ENCODE data around the gene ADCYAP1R1. TPM values are rescaled to one million over a fixed set of nuclear protein-coding genes. Genes with fewer than 3 reads are reported as not detected.

Gene ADCYAP1R1
- total RNA-seq, 4 donors from 2014 or later, result 3.1 to 22.0 (median 6.7) TPM

DNA sequence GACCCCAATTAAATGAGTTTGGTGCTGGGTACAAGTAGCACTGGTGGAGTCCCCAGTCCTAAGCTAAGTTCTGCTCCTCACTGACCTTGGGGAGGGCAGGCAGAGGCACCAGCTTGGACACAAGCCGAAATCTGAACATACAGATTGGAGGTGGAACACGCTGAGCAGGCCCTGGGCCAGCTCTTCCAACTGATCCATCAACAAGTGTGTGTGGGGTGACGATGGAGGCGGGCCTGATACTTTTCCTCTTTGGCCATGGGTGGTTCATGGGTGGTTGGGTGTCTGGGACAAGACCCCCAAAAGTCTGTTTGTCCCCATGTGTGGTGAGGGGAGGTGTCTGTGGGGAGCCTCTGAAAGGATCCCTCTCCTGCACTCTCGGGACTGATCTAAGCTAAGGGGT, 1.9 kb downstream of the ADCYAP1R1 start:
- intact Hi-C loops (cut with DNase I; ENCODE audit: low total_unique reads), result no loop called here
- H3K27ac ChIP-seq, result no peak overlapping the region
- TF ChIP-seq, protein P1, sequence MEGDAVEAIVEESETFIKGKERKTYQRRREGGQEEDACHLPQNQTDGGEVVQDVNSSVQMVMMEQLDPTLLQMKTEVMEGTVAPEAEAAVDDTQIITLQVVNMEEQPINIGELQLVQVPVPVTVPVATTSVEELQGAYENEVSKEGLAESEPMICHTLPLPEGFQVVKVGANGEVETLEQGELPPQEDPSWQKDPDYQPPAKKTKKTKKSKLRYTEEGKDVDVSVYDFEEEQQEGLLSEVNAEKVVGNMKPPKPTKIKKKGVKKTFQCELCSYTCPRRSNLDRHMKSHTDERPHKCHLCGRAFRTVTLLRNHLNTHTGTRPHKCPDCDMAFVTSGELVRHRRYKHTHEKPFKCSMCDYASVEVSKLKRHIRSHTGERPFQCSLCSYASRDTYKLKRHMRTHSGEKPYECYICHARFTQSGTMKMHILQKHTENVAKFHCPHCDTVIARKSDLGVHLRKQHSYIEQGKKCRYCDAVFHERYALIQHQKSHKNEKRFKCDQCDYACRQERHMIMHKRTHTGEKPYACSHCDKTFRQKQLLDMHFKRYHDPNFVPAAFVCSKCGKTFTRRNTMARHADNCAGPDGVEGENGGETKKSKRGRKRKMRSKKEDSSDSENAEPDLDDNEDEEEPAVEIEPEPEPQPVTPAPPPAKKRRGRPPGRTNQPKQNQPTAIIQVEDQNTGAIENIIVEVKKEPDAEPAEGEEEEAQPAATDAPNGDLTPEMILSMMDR (IDR thresholded peaks at IDR 0.05), result no peak
- TF ChIP-seq POLR2A (IDR thresholded peaks at IDR 0.05), result no peak

GRCh38 chr7:31054608-31055278, 2.6 kb downstream of the ADCYAP1R1 start:
- Histone ChIP-seq H3K9me3 (no peaks in the 10 kb centered on the region), H3K4me1 (peaks cover 0 to 3% of the 10 kb centered on the region in 2 donors), H3K4me3 (no peak overlapping the region), H3K27ac (no peak overlapping the region), H3K36me3 (no peaks in the 10 kb centered on the region), H3K27me3 (peaks cover 0 to 3% of the 10 kb centered on the region in 2 donors)
- TF ChIP-seq, protein P1 (IDR thresholded peaks at IDR 0.05), result no peak
- TF ChIP-seq POLR2A (IDR thresholded peaks at IDR 0.05), result no peak
- intact Hi-C loops (cut with DNase I; ENCODE audit: low total_unique reads), result no loop called here
- DNase-seq, result no peak

More for the DNA sequence above, 1.9 kb downstream of the ADCYAP1R1 start:
- no peak for DNase-seq
- Histone ChIP-seq H3K4me1 (peaks cover 0 to 3% of the 10 kb centered on the region in 2 donors), H3K27me3 (peaks cover 0 to 3% of the 10 kb centered on the region in 2 donors), H3K4me3 (peak overlapping the region in 1 of 2 donors; percentile 24), H3K9me3 (no peaks in the 10 kb centered on the region), H3K36me3 (no peaks in the 10 kb centered on the region)

DNA sequence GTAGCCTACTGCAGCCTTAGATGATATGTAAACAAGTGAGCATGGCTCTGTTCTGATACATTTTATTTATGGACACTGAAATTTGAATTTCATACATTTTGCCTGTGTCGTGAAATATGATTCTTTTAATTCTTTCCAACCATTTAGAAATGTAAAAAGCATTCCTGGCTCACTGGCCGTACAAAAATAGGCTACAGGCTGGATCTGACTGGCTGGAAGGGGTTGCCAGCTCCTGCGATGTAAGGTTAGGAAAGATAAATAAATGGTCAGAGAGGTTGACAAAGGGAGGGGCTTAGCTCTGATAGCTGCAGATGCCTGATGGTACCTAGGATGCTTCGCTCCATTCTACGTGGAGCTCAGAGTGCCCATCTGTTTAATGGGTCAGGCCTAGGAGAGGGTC, 3.4 kb downstream of the ADCYAP1R1 start:
- intact Hi-C loops (cut with DNase I; ENCODE audit: low total_unique reads), result no loop called here
- H3K4me3 ChIP-seq, result no peak overlapping the region
- no peak overlapping the region for H3K27ac ChIP-seq
- no peaks in the 10 kb centered on the region for H3K9me3 ChIP-seq
- TF ChIP-seq POLR2A (IDR thresholded peaks at IDR 0.05), result no peak
- TF ChIP-seq, protein P1 (IDR thresholded peaks at IDR 0.05), result no peak
- peaks cover 0 to 3% of the 10 kb centered on the region in 2 donors for H3K27me3 ChIP-seq
- peaks cover 0 to 3% of the 10 kb centered on the region in 2 donors for H3K4me1 ChIP-seq
- DNase-seq, result no peak
- no peaks in the 10 kb centered on the region for H3K36me3 ChIP-seq

DNA sequence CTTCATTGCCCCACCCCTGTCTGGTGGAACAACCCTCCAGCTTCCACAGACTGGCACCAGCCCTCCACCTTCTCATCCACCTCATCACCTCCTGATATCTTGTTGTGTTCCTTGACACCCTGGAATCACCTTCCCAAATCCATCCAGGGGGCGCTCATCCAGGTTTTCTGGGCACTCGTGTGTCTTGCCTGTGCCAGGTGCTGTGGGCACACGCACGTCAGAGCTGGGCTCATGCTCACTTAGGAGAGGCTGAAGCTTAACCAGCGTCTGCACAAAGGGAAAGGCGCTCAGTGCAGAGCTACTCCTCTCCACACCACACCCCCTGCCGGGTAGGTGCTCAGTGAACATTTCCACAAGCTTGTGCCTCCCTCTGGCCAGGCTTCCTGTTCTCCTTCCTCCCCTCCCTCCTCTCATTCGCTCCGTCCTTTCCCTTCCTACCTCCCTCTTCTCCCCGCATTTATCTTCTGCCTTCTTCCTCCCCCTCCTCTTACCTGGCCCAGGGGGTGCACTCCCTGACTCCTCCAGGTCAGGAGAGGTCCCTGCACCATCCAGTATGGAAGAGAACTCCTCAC, 4.8 kb downstream of the ADCYAP1R1 start:
- no peaks in the 10 kb centered on the region for H3K36me3 ChIP-seq
- no peaks in the 10 kb centered on the region for H3K9me3 ChIP-seq
- peaks cover 0 to 3% of the 10 kb centered on the region in 2 donors for H3K27me3 ChIP-seq
- no peak for DNase-seq
- H3K4me3 ChIP-seq, result no peak overlapping the region
- no peak for TF ChIP-seq POLR2A (IDR thresholded peaks at IDR 0.05)
- TF ChIP-seq, protein P1 (IDR thresholded peaks at IDR 0.05), result no peak
- intact Hi-C loops (cut with DNase I; ENCODE audit: low total_unique reads), result no loop called here
- H3K4me1 ChIP-seq, result peaks cover 0 to 3% of the 10 kb centered on the region in 2 donors
- H3K27ac ChIP-seq, result no peak overlapping the region

DNA sequence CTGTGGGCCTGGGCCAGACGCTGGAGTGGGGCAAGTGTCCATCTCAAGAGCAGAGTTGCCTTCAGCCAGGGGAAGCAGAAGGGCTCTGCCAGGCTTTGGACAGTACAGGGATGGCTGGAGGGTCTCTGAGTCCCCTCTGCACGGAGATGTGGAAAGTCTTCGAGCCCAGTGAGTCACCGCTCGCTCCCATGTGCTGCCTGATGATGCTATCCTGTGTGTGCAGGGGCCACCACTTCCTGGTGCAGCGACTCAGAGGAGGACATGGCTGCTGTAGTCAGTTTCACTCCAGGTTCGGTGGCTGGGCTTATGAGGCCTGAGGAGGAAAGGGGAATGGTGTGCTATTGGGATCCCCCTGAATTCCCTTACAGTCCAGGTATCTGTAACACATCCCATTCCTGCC, 6.0 kb downstream of the ADCYAP1R1 start:
- DNase-seq, result no peak
- H3K27ac ChIP-seq, result no peak overlapping the region
- no peaks in the 10 kb centered on the region for H3K9me3 ChIP-seq
- no peak overlapping the region for H3K4me3 ChIP-seq
- H3K36me3 ChIP-seq, result no peaks in the 10 kb centered on the region
- H3K27me3 ChIP-seq, result no peaks in the 10 kb centered on the region
- no peaks in the 10 kb centered on the region for H3K4me1 ChIP-seq
- TF ChIP-seq, protein P1 (IDR thresholded peaks at IDR 0.05), result no peak
- TF ChIP-seq POLR2A (IDR thresholded peaks at IDR 0.05), result no peak
- intact Hi-C loops (cut with DNase I; ENCODE audit: low total_unique reads), result no loop called here
